ENCODE data around the gene KCNJ6. TPM values are rescaled to one million over a fixed set of nuclear protein-coding genes. Genes with fewer than 3 reads are reported as not detected.

The KCNJ6 gene
- total RNA-seq, 1 experiment from 2014 or later = not detected

GRCh38 chr21:37873655-37874054 is 42.6 kb downstream of the KCNJ6 start:
- no peaks in the 10 kb centered on the region for H3K9me3 ChIP-seq (ENCODE audit: control insufficient read depth, insufficient read depth, low read depth, low read length)
- H3K4me3 ChIP-seq (ENCODE audit: low read depth in 2 of 2, low read length in 2 of 2) = no peak overlapping the region
- in situ Hi-C loops (cut with HindIII; ENCODE audit: low pct_unique_long_range_greater_than_20kb, low sequenced_read_pairs) (no loop called here), intact Hi-C loops (cut with micrococcal nuclease; ENCODE audit: unreplicated experiment) (no loop called here)
- POLR2A ChIA-PET = interaction anchor here (0.6 kb wide), 1 partner anchor 362 kb away, joined by 3 read pairs; no protein-coding TSS in a partner anchor
- H3K27me3 ChIP-seq (ENCODE audit: control insufficient read depth, insufficient read depth, low read length) = no peaks in the 10 kb centered on the region
- no peaks in the 10 kb centered on the region for H3K36me3 ChIP-seq (ENCODE audit: control insufficient read depth, insufficient read depth, low read length)
- H3K4me1 ChIP-seq (ENCODE audit: control insufficient read depth, insufficient read depth, low read length) = no peaks in the 10 kb centered on the region
- no TSS peak for BruUV-seq (replicated peaks)
- DNase-seq (ENCODE audit: low read depth, low spot score) (no peak), ATAC-seq (no peak)
- H3K27ac ChIP-seq (ENCODE audit: low read length) = no peak overlapping the region
- CTCF ChIA-PET = no interaction called here
- no peak for TF ChIP-seq SIN3A (IDR thresholded peaks at IDR 0.05; ENCODE audit: borderline replicate concordance, insufficient read depth, low read depth, low read length)
- TF ChIP-seq CTCF (IDR thresholded peaks at IDR 0.05) = no peak
- TF ChIP-seq REST (IDR thresholded peaks at IDR 0.05; ENCODE audit: insufficient read depth in 1 of 2, low read depth in 2 of 2, low read length in 1 of 2) = no peak
- TF ChIP-seq POLR2AphosphoS5 (IDR thresholded peaks at IDR 0.05; ENCODE audit: low read depth, low read length) = no peak
- no peak for TF ChIP-seq TCF7L2 (IDR thresholded peaks at IDR 0.05; ENCODE audit: low read depth, low read length)

GRCh38 chr21:37871121-37871862 is 45.0 kb downstream of the KCNJ6 start:
- Histone ChIP-seq H3K9me3 (ENCODE audit: control insufficient read depth, insufficient read depth, low read depth, low read length) (no peaks in the 10 kb centered on the region), H3K27me3 (ENCODE audit: control insufficient read depth, insufficient read depth, low read length) (0 out of 2 replicates have a peak, but pooled peaks cover 3% of the 10 kb centered on the region), H3K4me1 (ENCODE audit: control insufficient read depth, insufficient read depth, low read length) (no peaks in the 10 kb centered on the region), H3K27ac (ENCODE audit: low read length) (no peak overlapping the region), H3K4me3 (ENCODE audit: low read depth in 2 of 2, low read length in 2 of 2) (no peak overlapping the region), H3K36me3 (ENCODE audit: control insufficient read depth, insufficient read depth, low read length) (no peaks in the 10 kb centered on the region)
- intact Hi-C loops (cut with micrococcal nuclease; ENCODE audit: unreplicated experiment) = no loop called here
- ATAC-seq (no peak), DNase-seq (ENCODE audit: low read depth, low spot score) (no peak)
- in situ Hi-C loops (cut with HindIII; ENCODE audit: low pct_unique_long_range_greater_than_20kb, low sequenced_read_pairs) = no loop called here
- no peak for TF ChIP-seq POLR2AphosphoS5 (IDR thresholded peaks at IDR 0.05; ENCODE audit: low read depth, low read length)
- no TSS peak for BruUV-seq (replicated peaks)
- POLR2A ChIA-PET = no interaction called here
- CTCF ChIA-PET = no interaction called here

- ATAC-seq (no peak), DNase-seq (ENCODE audit: low read depth, low spot score) (no peak)
- BruUV-seq (replicated peaks) = no TSS peak
- H3K36me3 ChIP-seq (ENCODE audit: control insufficient read depth, insufficient read depth, low read length) = no peaks in the 10 kb centered on the region
- POLR2A ChIA-PET = no interaction called here
- H3K4me1 ChIP-seq (ENCODE audit: control insufficient read depth, insufficient read depth, low read length) = no peaks in the 10 kb centered on the region
- CTCF ChIA-PET = no interaction called here
- in situ Hi-C loops (cut with HindIII; ENCODE audit: low pct_unique_long_range_greater_than_20kb, low sequenced_read_pairs) (no loop called here), intact Hi-C loops (cut with micrococcal nuclease; ENCODE audit: unreplicated experiment) (no loop called here)
- H3K27ac ChIP-seq (ENCODE audit: low read length) = no peak overlapping the region
- TF ChIP-seq SIN3A (IDR thresholded peaks at IDR 0.05; ENCODE audit: borderline replicate concordance, insufficient read depth, low read depth, low read length) (no peak), TCF7L2 (IDR thresholded peaks at IDR 0.05; ENCODE audit: low read depth, low read length) (no peak), CTCF (IDR thresholded peaks at IDR 0.05) (no peak), REST (IDR thresholded peaks at IDR 0.05; ENCODE audit: insufficient read depth in 1 of 2, low read depth in 2 of 2, low read length in 1 of 2) (no peak), POLR2AphosphoS5 (IDR thresholded peaks at IDR 0.05; ENCODE audit: low read depth, low read length) (no peak)
- H3K27me3 ChIP-seq (ENCODE audit: control insufficient read depth, insufficient read depth, low read length) = 0 out of 2 replicates have a peak, but pooled peaks cover 3% of the 10 kb centered on the region
- no peak overlapping the region for H3K4me3 ChIP-seq (ENCODE audit: low read depth in 2 of 2, low read length in 2 of 2)
- H3K9me3 ChIP-seq (ENCODE audit: control insufficient read depth, insufficient read depth, low read depth, low read length) = no peaks in the 10 kb centered on the region
These were observed 46.0 kb downstream of the KCNJ6 start for GRCh38 chr21:37870221-37870620.
